Liver (tissue), 9 donors: ENCODE results near the gene STK36. TPM values are rescaled to one million over a fixed set of nuclear protein-coding genes. Genes with fewer than 3 reads are reported as not detected.
"Not testable (repeated sequence)": the region's sequence is repeated elsewhere in the genome, so short reads cannot be mapped to it uniquely, and the experiment has no call there.

Source experiments
- DNase-seq: peaks from one replicate; pipeline ENCODE4 v3.0.0-alpha.2; 2017; ENCODE audit warnings: low spot score
- H3K27ac ChIP-seq, 2 donors: one replicate each; pipeline ENCODE4 v1.7.0; 2013; ENCODE audit warnings: inconsistent platforms in 2 of 2, low read length in 2 of 2, control low read depth in 1 of 2, low read depth in 1 of 2, mild to moderate bottlenecking in 1 of 2
- H3K27me3 ChIP-seq, 4 donors: one replicate each; pipeline versions ENCODE4 v1.6.1 to v1.7.0; 2013; ENCODE audit warnings: low read length in 3 of 4, inconsistent platforms in 1 of 4, mild to moderate bottlenecking in 1 of 4, moderate library complexity in 1 of 4; ENCODE audit not compliant: control insufficient read depth in 4 of 4, insufficient read depth in 4 of 4
- H3K36me3 ChIP-seq, 4 donors: one replicate each; pipeline versions ENCODE4 v1.6.1 to v1.7.0; 2013; ENCODE audit warnings: low read length in 3 of 4, mild to moderate bottlenecking in 3 of 4, low read depth in 1 of 4, moderate library complexity in 1 of 4; ENCODE audit not compliant: control insufficient read depth in 4 of 4, insufficient read depth in 3 of 4
- H3K4me1 ChIP-seq, 4 donors: one replicate each; pipeline versions ENCODE4 v1.6.1 to v1.7.0; 2013; ENCODE audit warnings: low read length in 3 of 4, mild to moderate bottlenecking in 3 of 4, moderate library complexity in 1 of 4; ENCODE audit not compliant: control insufficient read depth in 4 of 4, insufficient read depth in 4 of 4
- H3K4me3 ChIP-seq, 3 donors: one replicate each; pipeline versions ENCODE4 v1.6.1 to v1.7.0; 2013; ENCODE audit warnings: low read length in 3 of 3, control low read depth in 1 of 3, low read depth in 1 of 3, mild to moderate bottlenecking in 1 of 3
- H3K9ac ChIP-seq, 2 donors: one replicate each; pipeline ENCODE4 v1.7.0; 2013; ENCODE audit warnings: low read length in 2 of 2, mild to moderate bottlenecking in 2 of 2, moderate library complexity in 2 of 2, control low read depth in 1 of 2, low read depth in 1 of 2
- H3K9me3 ChIP-seq, 4 donors: one replicate each; pipeline versions ENCODE4 v1.6.1 to v1.7.0; 2013; ENCODE audit warnings: low read length in 3 of 4; ENCODE audit not compliant: control insufficient read depth in 4 of 4
- ATF3 ChIP-seq: IDR thresholded peaks from 2 replicates; pipeline ENCODE4 v1.6.1; 2016; ENCODE audit warnings: antibody characterized with exemption
- CTCF ChIP-seq: fragments of 150-350 bp; IDR thresholded peaks from 2 replicates; pipeline ENCODE4 v1.5.1; 2017; ENCODE audit warnings: improper control_type of control experiment, low read depth, low read length; ENCODE audit not compliant: missing input control
- FOXA1 ChIP-seq: IDR thresholded peaks from 2 replicates; pipeline ENCODE4 v1.6.1; 2016; ENCODE audit warnings: antibody characterized with exemption
- GABPA ChIP-seq, 2 donors: IDR thresholded peaks in 1 of 2; conservative IDR thresholded peaks in 1 of 2; 2 replicates each; pipeline ENCODE4 v1.6.1; 2016; ENCODE audit warnings: antibody characterized with exemption in 2 of 2, mild to moderate bottlenecking in 1 of 2, moderate library complexity in 1 of 2
- HNF4A ChIP-seq, 2 donors: conservative IDR thresholded peaks; 2 replicates each; pipeline ENCODE4 v1.6.1; 2016; ENCODE audit warnings: antibody characterized with exemption in 2 of 2, mild to moderate bottlenecking in 2 of 2
- JUND ChIP-seq, 2 donors: IDR thresholded peaks; 2 replicates each; pipeline ENCODE4 v1.6.1; 2016; ENCODE audit warnings: antibody characterized with exemption in 2 of 2
- NR2F2 ChIP-seq: IDR thresholded peaks from 2 replicates; pipeline ENCODE4 v1.6.1; 2016; ENCODE audit warnings: antibody characterized with exemption
- RAD21 ChIP-seq, 2 donors: IDR thresholded peaks; 2 replicates each; pipeline ENCODE4 v1.6.1; 2016; ENCODE audit warnings: antibody characterized with exemption in 2 of 2, mild to moderate bottlenecking in 2 of 2
- RXRA ChIP-seq, 2 donors: IDR thresholded peaks; 2 replicates each; pipeline ENCODE4 v1.6.1; 2017 to 2018; ENCODE audit warnings: antibody characterized with exemption in 2 of 2, mild to moderate bottlenecking in 1 of 2
- YY1 ChIP-seq: IDR thresholded peaks from 2 replicates; pipeline ENCODE4 v1.6.1; 2016; ENCODE audit warnings: antibody characterized with exemption, mild to moderate bottlenecking
- WGBS: extraction: QIAGEN DNeasy Blood & Tissue Kit; methylation state at CpG from one replicate; pipeline ENCODE4 v1.1.7; 2013; 5-methylcytosine and 5-hydroxymethylcytosine counted together
- polyA plus RNA-seq, 2 donors: library from polyadenylated mRNA; stranded (reverse) in 1 of 2; unstranded in 1 of 2; fragments of 200-250 nt in 1 of 2; fragments of >200 nt in 1 of 2; fragmentation: Nextera tagmentation in 1 of 2; extraction: Ambion mirVana in 1 of 2; gene quantifications; one replicate each; pipeline versions ENCODE4 v1.2.1 to v1.2.3, GENCODE V29; 2013 to 2015
- total RNA-seq, 2 donors: library from RNA; depleted of rRNA; stranded (reverse); fragments of >200 nt; gene quantifications; one replicate each; pipeline ENCODE4 v1.2.3, GENCODE V29; 2014
- TF ChIP-seq, protein P1 (sequence below): IDR thresholded peaks from 2 replicates; pipeline ENCODE4 v1.6.1; 2016; ENCODE audit warnings: antibody characterized with exemption, mild to moderate bottlenecking
- donor health status: healthy.
- donor health status: healthy.
- donor health status: healthy.
- donor health status: healthy.
- donor health status: healthy.

STK36 gene
- total and polyA plus RNA-seq, 4 donors: 5.1 to 17.2 (median 7.0) TPM

- Histone ChIP-seq H3K9ac (no peak overlapping the region), H3K27ac (no peak overlapping the region), H3K4me1 (no peaks in the 10 kb centered on the region), H3K27me3 (no peaks in the 10 kb centered on the region), H3K9me3 (no peaks in the 10 kb centered on the region), H3K36me3 (peaks cover 0 to 22% (median 9%) of the 10 kb centered on the region in 4 donors), H3K4me3 (no peak overlapping the region)
- no peak for TF ChIP-seq ATF3
- TF ChIP-seq YY1: no peak
- TF ChIP-seq NR2F2: no peak
- TF ChIP-seq FOXA1: no peak
- TF ChIP-seq CTCF: no peak
- no peak for TF ChIP-seq HNF4A (conservative IDR thresholded peaks at IDR 0.05)
- no peak for TF ChIP-seq JUND (IDR thresholded peaks at IDR 0.05)
- TF ChIP-seq, protein P1, sequence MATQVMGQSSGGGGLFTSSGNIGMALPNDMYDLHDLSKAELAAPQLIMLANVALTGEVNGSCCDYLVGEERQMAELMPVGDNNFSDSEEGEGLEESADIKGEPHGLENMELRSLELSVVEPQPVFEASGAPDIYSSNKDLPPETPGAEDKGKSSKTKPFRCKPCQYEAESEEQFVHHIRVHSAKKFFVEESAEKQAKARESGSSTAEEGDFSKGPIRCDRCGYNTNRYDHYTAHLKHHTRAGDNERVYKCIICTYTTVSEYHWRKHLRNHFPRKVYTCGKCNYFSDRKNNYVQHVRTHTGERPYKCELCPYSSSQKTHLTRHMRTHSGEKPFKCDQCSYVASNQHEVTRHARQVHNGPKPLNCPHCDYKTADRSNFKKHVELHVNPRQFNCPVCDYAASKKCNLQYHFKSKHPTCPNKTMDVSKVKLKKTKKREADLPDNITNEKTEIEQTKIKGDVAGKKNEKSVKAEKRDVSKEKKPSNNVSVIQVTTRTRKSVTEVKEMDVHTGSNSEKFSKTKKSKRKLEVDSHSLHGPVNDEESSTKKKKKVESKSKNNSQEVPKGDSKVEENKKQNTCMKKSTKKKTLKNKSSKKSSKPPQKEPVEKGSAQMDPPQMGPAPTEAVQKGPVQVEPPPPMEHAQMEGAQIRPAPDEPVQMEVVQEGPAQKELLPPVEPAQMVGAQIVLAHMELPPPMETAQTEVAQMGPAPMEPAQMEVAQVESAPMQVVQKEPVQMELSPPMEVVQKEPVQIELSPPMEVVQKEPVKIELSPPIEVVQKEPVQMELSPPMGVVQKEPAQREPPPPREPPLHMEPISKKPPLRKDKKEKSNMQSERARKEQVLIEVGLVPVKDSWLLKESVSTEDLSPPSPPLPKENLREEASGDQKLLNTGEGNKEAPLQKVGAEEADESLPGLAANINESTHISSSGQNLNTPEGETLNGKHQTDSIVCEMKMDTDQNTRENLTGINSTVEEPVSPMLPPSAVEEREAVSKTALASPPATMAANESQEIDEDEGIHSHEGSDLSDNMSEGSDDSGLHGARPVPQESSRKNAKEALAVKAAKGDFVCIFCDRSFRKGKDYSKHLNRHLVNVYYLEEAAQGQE: no peak
- WGBS: 83% methylated on average over 3 of the region's 3 CpGs
- DNase-seq: no peak
Observed at GRCh38 chr2:218680061-218680460, 8.2 kb downstream of the STK36 start.

GRCh38 chr2:218687400-218688060 lies 15.6 kb downstream of the STK36 start:
- not testable (repeated sequence) for H3K9me3 ChIP-seq, H3K4me1 ChIP-seq, H3K4me3 ChIP-seq, H3K27ac ChIP-seq, H3K27me3 ChIP-seq, H3K9ac ChIP-seq
- TF ChIP-seq RAD21 (IDR thresholded peaks at IDR 0.05): peak; percentile 82 to 93
- TF ChIP-seq HNF4A (conservative IDR thresholded peaks at IDR 0.05): peak; percentile 13 to 37
- TF ChIP-seq GABPA (IDR thresholded peaks at IDR 0.05 in 1 of 2, conservative IDR thresholded peaks at IDR 0.05 in 1 of 2): peak in 1 of 2 donors; percentile 23
- TF ChIP-seq RXRA (IDR thresholded peaks at IDR 0.05): peak in 1 of 2 donors; percentile 10
- TF ChIP-seq CTCF: peak; percentile 81
- peak; percentile 41 for DNase-seq
- H3K36me3 ChIP-seq: peaks cover 2 to 14% (median 6%) of the 10 kb centered on the region in 4 donors
- WGBS: 23% methylated on average over 5 of the region's 5 CpGs
